Upper lobe of right lung (tissue), 1 donor: ENCODE measurements around the gene N4BP2L2. TPM values are rescaled to one million over a fixed set of nuclear protein-coding genes. Genes with fewer than 3 reads are reported as not detected.
"Not testable (repeated sequence)": the region's sequence is repeated elsewhere in the genome, so short reads cannot be mapped to it uniquely, and the experiment has no call there.

Experiments
- ATAC-seq: fragments of 200-7000 bp; cut with Tn5 transposase; one replicate; pipeline ENCODE4 v1.9.1; 2020; ENCODE audit warnings: mild to moderate bottlenecking, moderate library complexity
- DNase-seq: peaks from one replicate; pipeline ENCODE4 v3.0.0-alpha.2; 2020
- H3K27ac ChIP-seq: fragments of 200-600 bp; one replicate; pipeline ENCODE4 v1.8.0; 2022
- H3K27me3 ChIP-seq: fragments of 200-600 bp; one replicate; pipeline ENCODE4 v1.8.0; 2022; ENCODE audit warnings: mild to moderate bottlenecking
- H3K36me3 ChIP-seq: fragments of 200-600 bp; one replicate; pipeline ENCODE4 v1.8.0; 2022
- H3K4me1 ChIP-seq: fragments of 200-600 bp; one replicate; pipeline ENCODE4 v1.8.0; 2022
- H3K4me3 ChIP-seq: fragments of 200-600 bp; one replicate; pipeline ENCODE4 v1.8.0; 2022; ENCODE audit warnings: mild to moderate bottlenecking
- H3K9me3 ChIP-seq: fragments of 200-600 bp; one replicate; pipeline ENCODE4 v1.8.0; 2022
- intact Hi-C: fragments of 100-400 bp; cut with DNase I; formaldehyde crosslinking; loops from one replicate; pipeline ENCODE4 v1.11.0; 2022
- total RNA-seq: library from RNA; stranded (reverse); fragmentation: NEBNext Ultra II Directional; extraction: Animal tissue kit (Norgen Biotek cat#: 25700); gene quantifications from one replicate; pipeline ENCODE4 v1.2.1, GENCODE V29; 2021
- TF ChIP-seq, protein P1 (sequence below): fragments of 200-600 bp; IDR thresholded peaks from one replicate; pipeline ENCODE4 v1.8.0; 2022; ENCODE audit warnings: antibody characterized with exemption
- donor health status: DM: no; HTN: yes; CAD: no; lungs with severe emphysema.

Gene N4BP2L2
- total RNA-seq, 1 donor from 2014 or later, result 168 TPM

DNA sequence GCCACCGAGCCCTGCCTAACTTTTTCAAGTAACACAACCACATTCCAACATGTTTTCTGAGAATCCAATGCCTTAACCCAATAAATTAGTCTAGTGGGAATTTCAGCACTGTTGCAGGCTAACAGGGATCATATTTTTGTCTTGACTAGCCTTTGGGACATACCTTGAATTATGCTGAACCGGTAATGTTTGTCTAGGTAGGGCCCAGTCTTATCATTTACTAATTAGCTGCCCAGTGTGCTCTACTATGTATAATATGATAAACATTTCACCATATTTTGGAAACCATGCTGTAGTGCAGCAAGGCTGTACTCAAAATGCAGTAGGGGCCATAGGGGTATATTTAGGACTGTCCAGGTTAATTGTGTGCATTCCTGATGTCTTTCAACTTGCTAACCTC is 44.4 kb upstream of the N4BP2L2 start:
- ATAC-seq (no peak), DNase-seq (no peak)
- Histone ChIP-seq H3K4me1 (no peaks in the 10 kb centered on the region), H3K27me3 (no peaks in the 10 kb centered on the region), H3K9me3 (no peaks in the 10 kb centered on the region), H3K27ac (no peak overlapping the region), H3K4me3 (no peak overlapping the region), H3K36me3 (no peaks in the 10 kb centered on the region)
- TF ChIP-seq, protein P1, sequence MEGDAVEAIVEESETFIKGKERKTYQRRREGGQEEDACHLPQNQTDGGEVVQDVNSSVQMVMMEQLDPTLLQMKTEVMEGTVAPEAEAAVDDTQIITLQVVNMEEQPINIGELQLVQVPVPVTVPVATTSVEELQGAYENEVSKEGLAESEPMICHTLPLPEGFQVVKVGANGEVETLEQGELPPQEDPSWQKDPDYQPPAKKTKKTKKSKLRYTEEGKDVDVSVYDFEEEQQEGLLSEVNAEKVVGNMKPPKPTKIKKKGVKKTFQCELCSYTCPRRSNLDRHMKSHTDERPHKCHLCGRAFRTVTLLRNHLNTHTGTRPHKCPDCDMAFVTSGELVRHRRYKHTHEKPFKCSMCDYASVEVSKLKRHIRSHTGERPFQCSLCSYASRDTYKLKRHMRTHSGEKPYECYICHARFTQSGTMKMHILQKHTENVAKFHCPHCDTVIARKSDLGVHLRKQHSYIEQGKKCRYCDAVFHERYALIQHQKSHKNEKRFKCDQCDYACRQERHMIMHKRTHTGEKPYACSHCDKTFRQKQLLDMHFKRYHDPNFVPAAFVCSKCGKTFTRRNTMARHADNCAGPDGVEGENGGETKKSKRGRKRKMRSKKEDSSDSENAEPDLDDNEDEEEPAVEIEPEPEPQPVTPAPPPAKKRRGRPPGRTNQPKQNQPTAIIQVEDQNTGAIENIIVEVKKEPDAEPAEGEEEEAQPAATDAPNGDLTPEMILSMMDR, result no peak
- intact Hi-C loops, result no loop called here

DNA sequence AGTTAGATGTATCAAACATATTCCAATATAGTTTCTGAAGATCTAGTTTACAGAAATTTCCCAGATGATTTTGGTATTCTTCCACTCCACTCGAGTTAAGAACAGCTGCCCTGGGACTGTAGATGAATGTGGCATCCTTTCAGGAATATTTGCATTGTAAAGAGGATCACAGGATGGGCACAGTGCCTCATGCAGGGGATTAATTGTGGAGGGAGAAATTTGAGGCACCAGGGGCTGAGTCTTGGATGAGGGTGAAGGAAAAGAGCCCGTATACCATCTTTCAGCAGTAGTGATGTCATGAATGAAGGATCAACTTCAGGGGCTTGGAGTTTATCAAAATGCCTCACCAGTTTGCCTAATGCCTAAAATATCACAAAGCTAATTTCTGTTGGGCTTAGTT is 43.7 kb upstream of the N4BP2L2 start:
- H3K4me1 ChIP-seq, result no peaks in the 10 kb centered on the region
- TF ChIP-seq, protein P1, result no peak
- H3K27ac ChIP-seq, result no peak overlapping the region
- DNase-seq (no peak), ATAC-seq (no peak)
- no peak overlapping the region for H3K4me3 ChIP-seq
- H3K9me3 ChIP-seq, result no peaks in the 10 kb centered on the region
- no peaks in the 10 kb centered on the region for H3K36me3 ChIP-seq
- intact Hi-C loops, result no loop called here
- H3K27me3 ChIP-seq, result no peaks in the 10 kb centered on the region

GRCh38 chr13:32581177-32581786 is 42.7 kb upstream of the N4BP2L2 start:
- Histone ChIP-seq H3K27me3 (no peaks in the 10 kb centered on the region), H3K9me3 (no peaks in the 10 kb centered on the region), H3K36me3 (no peaks in the 10 kb centered on the region), H3K4me1 (no peaks in the 10 kb centered on the region), H3K4me3 (no peak overlapping the region), H3K27ac (no peak overlapping the region)
- intact Hi-C loops, result no loop called here
- DNase-seq, result no peak
- no peak for ATAC-seq
- TF ChIP-seq, protein P1, result peak; percentile 62

DNA sequence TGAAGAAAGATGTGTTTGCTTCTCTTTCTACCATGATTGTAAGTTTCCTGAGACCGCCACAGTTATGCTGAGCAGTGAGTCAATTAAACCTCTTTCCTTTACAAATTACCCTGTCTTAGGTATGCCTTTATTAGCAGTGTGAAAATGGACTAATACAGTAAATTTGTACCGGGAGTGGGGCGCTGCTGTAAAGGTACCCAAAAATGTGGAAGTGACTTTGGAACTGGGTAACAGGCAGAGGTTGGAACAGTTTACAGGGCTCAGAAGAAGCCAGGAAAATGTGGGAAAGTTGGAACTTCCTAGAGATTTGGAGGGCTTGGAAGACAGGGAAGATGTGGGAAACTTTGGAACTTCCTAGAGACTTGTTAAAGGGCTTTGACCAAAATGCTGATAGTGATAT is 38.4 kb upstream of the N4BP2L2 start:
- Histone ChIP-seq H3K27ac (no peak overlapping the region), H3K4me3 (no peak overlapping the region), H3K27me3 (no peaks in the 10 kb centered on the region), H3K36me3 (no peaks in the 10 kb centered on the region), H3K9me3 (no peaks in the 10 kb centered on the region), H3K4me1 (no peaks in the 10 kb centered on the region)
- ATAC-seq, result no peak
- TF ChIP-seq, protein P1, result no peak
- DNase-seq, result no peak
- intact Hi-C loops, result no loop called here

DNA sequence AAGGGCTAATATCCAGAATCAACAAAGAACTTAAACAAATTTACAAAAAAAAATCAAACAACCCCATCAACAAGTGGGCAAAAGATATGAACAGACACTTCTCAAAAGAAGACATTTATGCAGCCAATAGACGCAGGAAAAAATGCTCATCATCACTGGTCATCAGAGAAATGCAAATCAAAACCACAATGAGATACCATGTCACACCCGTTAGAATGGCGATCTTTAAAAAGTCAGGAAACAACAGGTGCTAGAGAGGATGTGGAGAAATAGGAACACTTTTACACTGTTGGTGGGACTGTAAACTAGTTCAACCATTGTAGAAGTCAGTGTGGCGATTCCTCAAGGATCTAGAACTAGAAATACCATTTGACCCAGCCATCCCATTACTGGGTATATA is 37.1 kb upstream of the N4BP2L2 start:
- intact Hi-C loops, H3K9me3 ChIP-seq, H3K4me1 ChIP-seq, H3K4me3 ChIP-seq, H3K27me3 ChIP-seq, ATAC-seq, H3K27ac ChIP-seq, DNase-seq, H3K36me3 ChIP-seq: not testable (repeated sequence)

DNA sequence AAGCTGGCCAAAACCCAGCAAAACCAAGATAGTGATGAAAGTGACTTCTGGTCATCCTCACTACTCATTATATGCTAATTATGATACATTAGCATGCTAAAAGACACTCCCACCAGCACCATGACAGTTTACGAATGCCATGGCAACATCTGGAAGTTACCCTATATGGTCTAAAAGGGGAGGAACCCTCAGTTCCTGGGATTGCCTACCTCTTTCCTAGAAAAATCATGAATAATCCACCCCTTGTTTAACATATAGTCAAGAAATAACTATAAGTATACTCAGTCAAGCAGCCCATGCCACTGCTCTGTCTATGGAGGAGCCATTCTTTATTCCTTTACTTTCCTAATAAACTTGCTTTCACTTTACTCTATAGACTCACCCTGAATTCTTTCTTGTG is 22.2 kb upstream of the N4BP2L2 start:
- H3K4me3 ChIP-seq, H3K27me3 ChIP-seq, H3K36me3 ChIP-seq, H3K4me1 ChIP-seq, ATAC-seq, H3K27ac ChIP-seq, intact Hi-C loops, H3K9me3 ChIP-seq, DNase-seq: not testable (repeated sequence)

- no peak overlapping the region for H3K27ac ChIP-seq
- no peak for DNase-seq
- H3K4me3 ChIP-seq, result no peak overlapping the region
- no peaks in the 10 kb centered on the region for H3K9me3 ChIP-seq
- H3K36me3 ChIP-seq, result no peaks in the 10 kb centered on the region
- no peaks in the 10 kb centered on the region for H3K27me3 ChIP-seq
- no peaks in the 10 kb centered on the region for H3K4me1 ChIP-seq
- TF ChIP-seq, protein P1, result no peak
- intact Hi-C loops, result no loop called here
- no peak for ATAC-seq
These were observed 17.0 kb upstream of the N4BP2L2 start for GRCh38 chr13:32555613-32556012.
